GM18498 (cell line): ENCODE data around the gene SLC7A8.
"Not testable (repeated sequence)": the region's sequence is repeated elsewhere in the genome, so short reads cannot be mapped to it uniquely, and the experiment has no call there.

Experiments used
- ATAC-seq: cut with Tn5 transposase; IDR thresholded peaks from one replicate; pipeline ENCODE4 v1.9.1; 2021; ENCODE audit warnings: mild to moderate bottlenecking, moderate library complexity; ENCODE audit not compliant: unreplicated experiment

SLC7A8 gene

DNA sequence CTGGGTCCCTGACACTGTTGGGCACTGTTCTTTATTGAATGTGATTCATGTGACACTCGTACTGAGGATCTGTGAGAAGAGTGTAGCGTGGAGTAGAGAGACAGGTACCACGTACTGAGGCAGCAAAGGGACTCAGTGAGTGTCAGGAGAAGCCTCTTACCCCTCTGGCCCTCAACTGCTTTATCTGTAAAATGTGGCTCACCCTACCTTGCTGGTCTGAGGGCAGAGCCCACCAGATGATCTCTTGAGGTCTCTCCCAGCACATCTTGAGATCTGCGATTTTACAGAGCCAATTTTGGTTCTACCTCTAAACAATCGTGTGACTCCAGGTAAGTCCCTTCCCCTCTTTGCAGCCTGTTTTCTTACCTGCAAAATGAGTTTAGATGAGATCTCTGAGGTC lies 67.5 kb downstream of the SLC7A8 start:
- ATAC-seq = no peak

DNA sequence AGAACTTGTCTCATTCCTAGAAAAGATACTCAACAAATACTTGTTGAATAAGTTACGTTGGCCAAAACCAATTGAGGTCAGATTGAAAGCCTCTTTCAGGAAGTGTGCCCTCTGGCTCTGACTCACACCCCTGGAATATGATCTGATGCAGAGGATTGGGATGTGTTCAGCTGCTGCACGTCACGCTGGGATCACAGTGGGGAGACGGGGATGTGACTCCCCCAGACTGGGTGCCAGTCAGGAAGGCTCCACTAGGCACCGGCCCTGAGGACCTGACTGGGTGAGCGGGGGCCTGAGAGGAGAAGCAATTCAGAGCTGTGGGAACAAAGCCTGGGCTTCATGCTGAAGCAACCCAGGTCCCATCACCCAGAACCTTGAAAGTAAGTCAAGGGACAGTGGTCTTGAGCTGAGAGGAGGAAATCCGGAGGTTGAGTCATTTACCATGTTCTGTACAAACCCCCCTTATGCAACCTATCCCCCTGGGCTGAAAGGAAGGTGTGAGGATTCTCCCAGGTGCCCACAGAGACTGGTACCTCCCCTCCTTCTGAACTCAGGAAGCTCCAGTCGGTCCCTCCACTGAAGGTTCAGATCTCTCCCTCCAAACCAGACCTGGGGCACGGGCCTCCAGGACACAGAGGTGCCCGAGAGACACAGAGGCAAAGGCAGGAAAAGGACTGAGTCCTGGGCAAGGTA lies 68.3 kb downstream of the SLC7A8 start:
- no peak for ATAC-seq

DNA sequence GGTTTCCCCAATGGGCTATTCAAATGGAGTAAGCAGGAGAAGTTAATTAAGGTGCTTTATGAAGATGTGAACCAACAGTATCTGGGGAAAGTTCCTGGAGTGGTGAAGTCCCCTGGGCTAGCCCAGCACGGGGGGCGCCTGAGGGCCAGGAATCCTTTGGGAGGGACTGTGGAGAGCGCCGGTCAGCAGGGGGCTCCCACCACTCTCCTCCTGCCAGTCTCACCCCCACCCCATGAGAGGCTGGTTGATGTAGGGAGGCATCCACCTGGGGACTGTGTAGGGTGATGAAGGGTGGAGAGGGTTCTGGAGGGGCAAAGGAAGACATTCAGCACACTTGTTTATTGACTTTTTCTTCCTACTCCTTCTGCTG lies 68.8 kb downstream of the SLC7A8 start:
- no peak for ATAC-seq

DNA sequence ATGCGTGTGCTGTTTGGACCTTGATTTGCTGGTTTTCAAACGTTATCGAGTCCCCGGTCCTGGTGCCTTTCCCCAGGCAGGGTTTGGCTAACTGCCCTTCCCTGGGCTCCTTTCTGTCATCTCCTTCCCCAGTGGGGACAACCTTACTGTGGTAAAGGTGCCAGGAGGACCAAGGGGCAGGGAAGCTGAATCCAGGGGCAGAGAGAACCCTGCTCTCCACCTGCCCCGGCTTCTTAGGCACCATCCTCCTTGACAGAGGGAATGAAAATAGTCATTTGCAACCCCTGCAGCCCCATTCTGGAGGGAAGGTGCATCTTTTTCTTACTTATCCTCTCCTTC lies 69.4 kb downstream of the SLC7A8 start:
- no peak for ATAC-seq

DNA sequence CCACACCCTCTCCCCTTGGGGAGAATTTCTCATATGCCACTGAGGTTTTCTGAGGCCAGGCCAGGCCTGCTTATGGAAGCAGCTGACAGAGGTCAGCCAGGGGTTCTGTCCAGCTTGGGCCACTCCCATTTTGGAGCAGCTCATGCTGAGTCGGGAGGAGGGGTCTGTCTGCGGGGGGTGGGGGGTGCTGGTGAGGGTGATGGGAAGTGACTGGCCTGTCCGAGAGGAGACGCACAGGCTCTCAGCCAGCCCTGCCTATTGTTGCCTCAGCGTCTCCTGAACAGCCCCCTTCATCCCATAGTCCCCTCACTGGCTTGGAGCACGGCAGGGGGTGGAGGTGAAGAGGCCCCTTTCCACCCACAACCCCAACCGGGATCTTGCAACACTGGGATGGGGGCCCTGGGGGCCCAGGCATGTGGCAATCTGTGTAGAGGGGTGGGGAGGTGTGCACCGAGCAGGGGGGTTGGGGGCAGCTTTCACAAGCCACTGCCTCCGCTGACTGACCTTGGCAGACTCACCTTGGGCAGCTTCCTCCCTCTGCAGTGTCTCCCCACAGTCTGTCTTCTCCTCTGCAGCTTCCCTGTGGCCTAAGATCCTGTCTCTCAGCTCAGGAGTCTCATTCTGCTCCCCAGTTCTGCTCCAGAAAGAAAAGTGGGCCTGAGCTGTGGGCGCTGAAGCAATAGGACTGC lies 69.9 kb downstream of the SLC7A8 start:
- ATAC-seq = no peak

DNA sequence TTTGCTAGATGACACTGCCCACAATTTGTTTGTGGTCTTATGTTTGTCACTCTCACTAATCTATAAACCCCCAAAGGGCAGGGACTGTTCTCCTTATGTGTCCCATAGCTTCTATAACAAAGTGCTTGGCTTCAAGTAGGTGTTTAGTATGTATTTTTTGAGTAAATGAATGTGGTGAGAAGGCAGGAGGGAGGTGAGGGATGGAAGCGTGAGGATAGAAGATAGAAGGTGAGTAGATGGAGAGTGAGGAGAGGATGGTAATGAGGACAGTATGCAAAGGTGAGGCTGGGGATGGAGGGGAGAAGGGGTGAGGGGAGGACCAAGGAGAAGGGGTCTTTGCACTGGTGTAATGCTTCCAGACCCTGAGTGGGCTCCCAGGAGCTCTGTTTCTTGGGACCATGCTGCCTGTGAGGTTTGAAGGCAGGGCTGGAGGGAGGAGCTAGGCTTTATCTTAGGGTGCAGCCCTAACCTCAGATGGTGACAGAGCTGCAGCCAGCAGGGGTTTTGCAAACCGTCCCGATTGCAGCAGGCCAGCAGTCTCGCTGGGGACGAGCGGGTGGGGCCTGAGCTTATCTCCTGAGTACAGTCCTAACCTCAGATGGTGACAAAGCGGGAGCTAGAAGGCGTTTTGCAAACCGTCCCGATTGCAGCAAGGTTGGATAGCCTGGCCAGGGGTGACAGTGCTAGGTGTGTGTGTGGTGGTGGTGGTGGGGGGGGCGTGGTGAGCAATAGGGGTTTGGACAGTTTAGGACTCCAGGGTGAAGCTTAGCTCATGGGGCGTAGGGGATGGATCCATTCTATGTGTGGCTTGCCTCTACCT lies 70.9 kb downstream of the SLC7A8 start:
- ATAC-seq = no peak

DNA sequence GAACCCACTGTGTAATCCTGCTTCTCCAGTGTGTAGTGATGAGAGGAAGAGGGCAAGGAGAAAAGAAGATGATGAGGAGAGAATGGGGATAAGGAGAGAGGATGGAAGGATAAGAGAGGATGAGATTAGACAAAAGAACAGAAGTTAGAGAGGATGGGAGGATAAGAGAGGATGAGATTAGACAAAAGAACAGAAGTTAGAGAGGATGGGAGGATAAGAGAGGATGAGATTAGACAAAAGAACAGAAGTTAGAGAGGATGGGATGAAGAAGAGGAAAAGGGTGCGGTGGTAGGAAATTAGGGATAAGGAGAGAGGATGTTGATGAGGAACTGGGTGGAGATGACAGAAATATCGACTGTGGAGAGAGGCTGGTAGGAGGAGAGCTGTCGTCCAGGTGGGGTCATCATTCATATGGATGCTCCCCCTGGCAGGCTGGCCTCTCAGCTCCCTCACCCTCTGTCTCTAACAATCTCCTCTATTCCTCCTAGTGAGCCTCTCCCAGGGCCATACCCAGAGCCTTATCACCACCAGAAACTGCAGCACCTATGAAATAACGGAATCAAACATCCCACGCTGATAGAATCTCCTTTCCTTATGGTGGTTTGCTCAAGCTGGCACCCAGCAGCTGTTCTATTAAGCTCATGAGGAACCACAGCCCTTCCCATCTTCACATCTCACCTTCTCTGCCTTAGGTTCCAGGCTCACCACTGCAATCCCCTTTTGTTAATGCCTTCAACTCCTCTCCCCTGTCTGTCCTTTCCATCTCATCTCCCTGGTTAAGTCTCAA lies 72.7 kb downstream of the SLC7A8 start:
- no peak for ATAC-seq

DNA sequence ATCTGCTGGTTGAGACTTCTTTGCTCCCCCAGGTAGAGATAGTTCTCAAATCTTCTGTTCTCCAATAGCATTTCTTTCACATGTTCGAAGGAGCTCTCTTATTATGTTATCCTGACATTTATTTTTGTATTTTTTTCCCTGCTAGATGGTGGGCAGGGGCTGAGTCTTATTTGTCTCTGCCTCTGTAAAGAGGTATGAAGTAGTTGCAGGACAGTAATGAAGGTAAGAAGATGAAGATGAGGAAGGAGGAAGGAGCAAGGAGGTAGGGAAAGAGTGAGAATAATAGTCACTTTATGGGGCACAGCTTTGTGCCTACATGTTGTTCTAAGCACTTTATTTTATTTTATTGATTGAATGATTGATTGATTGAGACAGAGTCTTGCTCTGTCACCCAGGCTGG lies 73.7 kb downstream of the SLC7A8 start:
- ATAC-seq = no peak

DNA sequence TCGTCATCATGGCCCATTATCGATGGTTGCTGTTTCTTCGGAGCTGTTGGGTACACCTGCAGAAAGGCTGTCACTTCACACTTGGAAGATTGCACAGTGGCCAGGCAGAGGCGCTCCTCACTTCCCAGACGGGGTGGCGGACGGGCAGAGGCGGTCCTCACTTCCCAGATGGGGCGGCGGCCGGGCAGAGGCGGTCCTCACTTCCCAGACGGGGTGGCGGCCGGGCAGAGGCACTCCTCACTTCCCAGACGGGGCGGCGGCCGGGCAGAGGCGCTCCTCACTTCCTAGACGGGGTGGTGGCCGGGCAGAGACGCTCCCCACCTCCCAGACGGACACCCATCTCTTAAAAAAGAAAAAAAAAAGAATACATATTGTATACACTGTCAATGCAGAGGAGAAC lies 75.3 kb downstream of the SLC7A8 start:
- not testable (repeated sequence) for ATAC-seq

DNA sequence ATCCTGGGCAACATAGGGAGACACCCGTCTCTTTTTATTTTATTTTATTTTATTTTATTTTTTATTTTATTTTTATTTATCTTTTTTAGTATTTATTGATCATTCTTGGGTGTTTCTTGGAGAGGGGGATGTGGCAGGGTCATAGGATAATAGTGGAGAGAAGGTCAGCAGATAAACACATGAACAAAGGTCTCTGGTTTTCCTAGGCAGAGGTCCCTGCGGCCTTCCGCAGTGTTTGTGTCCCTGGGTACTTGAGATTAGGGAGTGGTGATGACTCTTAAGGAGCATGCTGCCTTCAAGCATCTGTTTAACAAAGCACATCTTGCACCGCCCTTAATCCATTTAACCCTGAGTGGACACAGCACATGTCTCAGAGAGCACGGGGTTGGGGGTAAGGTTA lies 75.8 kb downstream of the SLC7A8 start:
- ATAC-seq = not testable (repeated sequence)

DNA sequence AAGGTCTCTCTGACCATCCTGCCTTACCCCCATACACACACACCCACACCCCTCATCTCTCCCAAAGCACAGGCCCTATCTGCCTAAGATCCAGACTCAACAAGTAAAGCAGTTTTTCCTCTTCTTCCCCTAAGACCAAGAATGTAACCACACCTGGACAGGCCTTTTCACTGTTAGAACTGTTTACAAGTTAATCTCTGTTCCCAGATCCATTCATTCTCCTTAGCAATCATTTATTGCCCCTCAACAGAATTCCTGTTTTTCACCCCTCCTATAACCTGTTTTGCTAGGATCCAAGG lies 76.8 kb downstream of the SLC7A8 start:
- no peak for ATAC-seq

DNA sequence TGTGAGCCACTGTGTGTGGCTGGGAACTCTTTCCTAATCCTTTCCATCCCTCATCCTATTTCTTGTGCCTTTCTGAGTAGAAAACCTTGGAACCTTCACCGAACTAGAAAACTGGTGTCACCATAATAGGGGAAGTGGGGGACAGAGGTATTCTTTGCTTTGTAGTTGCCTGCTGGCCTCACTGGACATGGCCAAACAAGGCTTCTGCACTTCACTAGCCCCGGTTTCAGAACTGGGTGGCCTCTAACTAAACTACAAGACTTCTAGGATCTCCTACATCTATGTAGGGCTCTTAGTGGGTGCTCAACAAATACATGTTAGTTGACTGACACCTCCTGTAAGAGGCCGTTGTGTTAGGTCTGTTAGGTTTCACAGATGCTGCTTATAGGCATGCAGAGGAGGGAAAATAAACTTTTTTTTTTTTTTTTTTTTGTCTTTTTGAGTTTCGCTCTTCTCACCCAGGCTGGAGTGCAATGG lies 78.1 kb downstream of the SLC7A8 start:
- no peak for ATAC-seq

DNA sequence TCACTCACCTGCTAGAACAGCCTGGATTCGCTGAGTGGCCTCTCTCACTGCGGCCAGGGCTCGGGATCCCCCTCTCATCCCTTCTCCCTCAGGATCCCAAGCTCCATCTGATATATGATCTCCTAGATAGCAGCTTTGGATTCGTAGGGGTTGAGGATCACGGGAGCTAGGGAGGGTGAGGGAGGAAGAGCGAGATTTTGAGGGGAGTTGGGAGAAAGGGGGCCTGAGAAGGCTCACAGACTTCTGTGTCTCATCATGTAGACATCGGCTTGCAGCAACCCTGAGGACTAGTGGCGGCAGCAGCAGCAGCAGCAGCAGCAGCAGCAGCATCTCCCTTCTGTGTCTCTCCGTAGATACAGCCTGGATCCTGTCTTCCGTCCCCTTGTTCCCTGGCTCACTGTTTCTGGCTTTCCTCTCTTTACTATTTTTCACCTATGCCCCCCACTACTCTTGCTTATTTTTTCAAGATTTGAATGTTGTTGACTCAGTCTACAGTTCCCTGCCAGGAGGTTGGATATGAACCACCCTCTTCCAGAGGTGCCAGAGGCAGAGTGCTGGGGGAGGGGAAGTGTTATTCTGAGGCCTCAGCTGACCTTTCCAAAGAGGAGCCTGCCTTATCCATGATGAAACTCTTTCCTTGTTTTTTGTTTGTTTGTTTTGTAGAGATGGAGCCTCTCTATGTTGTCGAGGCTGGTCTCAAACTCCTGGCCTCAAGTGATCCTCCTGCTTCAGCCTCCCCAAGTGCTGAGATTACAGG lies 78.7 kb downstream of the SLC7A8 start, which contains the start of gene CIROP:
Gene CIROP (minus strand): TSS at position 399 of the 757 bp plus-strand sequence. CDS start 69 bp downstream, at position 330.
- ATAC-seq = no peak

DNA sequence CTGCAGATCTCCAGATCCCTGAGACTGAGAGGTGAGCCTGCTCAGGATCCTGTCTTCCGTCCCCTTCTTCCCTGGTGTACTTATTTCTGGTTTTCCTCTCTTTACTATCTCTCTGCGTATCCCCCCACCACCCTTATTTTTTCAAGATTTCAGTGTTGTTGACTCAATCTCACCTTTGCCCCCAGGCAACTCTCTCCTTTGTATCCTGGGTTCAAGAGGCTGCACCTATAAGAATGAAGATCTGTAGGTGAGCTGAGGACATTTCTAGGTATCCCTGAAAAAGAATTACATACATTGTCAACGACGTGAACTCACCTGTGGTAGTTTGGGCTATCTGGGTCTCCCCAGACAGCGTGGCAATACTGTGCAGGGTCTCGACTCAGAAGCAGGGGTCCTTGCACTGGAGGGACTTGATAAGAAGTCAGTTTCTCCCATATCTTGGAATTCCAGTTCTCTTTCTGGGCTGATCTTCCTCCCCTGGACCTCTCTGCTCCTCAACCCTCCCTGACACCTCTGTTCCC lies 79.3 kb downstream of the SLC7A8 start:
- no peak for ATAC-seq

DNA sequence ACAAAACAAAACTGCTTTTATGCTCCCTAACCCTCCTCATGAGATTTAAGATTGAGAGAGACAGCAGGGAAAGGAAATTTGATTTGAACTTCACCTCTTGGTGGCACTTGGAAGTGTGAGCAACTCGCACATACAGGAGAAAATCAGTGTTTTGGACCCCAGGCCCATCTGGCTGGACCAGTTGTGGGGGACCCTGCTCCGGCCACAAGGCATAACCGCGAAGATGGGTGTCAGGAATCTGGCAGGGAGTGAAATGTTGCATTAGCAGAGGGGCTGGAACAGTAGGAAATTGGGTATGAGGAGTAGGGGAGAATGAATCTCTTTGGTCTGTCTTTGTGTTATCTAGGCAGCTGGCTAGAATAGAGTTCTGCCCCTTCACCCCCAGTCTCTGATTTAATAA lies 79.9 kb downstream of the SLC7A8 start:
- no peak for ATAC-seq

DNA sequence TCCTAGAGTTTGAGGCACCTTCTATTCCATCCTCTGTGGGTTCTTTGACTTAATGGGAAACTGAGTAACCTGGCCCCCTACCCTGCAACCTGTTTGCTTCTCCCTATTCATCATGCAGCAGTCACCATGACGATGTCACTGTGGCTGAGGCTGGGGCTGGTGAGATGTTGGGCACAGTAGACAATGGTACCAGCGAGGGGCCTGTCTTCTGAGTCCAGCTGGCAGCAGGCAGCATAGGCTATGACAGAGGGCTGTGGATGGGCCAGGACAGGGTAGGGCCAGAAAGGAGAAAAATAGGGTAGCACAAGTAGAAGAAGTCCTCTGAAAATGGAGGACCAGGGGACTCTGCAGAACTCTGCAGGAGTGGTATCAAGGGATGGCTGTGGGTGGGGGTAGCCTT lies 80.7 kb downstream of the SLC7A8 start:
- no peak for ATAC-seq

DNA sequence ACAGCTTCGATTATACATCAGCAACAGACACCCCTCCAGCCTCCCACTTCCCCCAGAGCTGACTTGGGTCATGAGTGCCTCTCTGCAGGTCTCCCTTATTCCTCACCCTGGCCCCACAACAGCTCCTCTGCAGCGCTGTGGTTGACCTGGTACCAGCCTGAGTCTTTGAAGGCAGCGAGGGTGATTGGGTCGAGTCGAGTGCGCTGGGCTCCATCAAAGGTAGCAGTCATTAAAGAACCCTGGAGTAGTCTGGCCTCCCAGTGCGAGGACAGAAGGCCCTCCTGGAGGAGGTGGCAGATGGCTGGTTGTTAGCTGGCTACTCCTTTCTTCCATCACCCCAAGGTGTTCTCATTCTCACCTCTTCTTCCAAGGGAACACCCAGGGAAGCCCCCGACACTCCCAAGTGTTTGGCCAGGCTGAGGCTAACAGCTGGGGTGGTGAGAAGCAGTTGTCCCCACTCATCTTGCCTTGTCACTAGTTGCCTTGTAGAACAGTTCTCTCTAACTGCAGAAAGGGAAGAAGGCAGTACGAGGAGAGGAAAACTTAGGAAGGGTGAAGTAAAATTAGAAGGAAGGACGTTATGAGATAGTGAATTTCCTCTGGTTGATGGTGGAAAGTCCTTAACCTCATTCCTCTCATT lies 81.4 kb downstream of the SLC7A8 start:
- ATAC-seq = no peak

DNA sequence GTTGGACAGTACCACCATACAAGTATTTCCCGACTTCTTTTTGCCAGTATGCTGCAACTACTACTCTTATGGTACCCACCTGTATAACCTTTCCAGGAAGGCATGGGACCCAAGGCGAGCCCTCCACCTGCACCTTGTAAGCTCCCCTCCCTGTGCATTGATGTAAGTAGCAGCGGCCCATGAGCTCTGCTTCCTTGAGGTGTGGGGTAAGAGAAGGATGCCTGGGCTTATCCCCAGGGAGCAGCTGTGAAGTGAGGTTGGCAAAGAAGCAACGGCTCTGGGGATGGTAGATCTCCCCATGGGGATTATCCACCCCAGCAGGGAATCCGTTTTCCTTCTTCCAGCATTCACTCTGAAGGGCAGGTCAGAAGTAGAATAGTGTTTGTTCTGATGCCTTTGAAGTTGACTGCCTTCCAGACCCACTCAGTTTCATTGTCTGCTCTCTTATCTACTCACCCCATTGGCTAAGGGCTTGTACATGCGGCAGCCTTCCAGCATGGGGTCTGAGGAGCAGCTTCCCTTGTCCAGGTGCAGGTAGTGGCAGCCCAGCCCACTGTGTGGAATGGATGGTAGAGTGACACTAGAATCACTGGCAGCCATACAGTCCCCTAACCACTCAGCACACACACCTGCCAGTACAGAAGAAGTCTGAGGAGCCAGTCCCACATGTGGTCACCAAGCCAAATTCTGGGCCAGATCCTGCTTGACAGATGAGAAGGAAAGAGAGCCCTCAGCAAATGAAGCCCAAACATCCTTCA lies 82.1 kb downstream of the SLC7A8 start:
- ATAC-seq = no peak

DNA sequence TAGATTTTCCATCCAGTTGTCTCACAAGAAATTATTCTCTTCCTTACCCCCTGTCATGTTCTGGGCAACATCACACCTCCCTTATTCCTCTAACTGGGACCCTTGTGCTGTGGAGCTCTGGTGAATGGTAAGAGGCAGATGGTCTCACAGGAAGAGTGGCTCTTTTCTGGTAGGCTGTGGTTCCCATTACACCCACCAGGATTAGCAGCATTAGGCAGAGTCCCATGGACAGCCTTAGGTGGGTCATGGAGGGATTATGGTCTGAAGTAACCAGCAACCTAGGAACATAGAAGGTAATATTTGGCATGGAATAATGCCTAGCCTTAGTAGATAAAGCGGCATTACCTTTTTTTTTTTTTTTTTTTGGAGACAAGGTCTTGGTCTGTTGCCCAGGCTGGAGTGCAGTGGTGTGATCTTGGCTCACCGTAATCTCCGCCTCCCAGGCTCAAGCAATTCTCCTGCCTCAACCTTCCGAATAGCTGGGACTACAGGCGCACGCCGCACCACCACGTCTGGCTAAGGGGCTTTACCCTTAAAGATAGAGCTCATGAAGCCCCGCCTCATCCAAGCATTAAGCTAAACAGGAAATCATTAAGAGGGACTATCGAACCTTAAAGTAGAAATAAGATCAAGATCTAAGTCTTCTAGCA lies 84.1 kb downstream of the SLC7A8 start:
- ATAC-seq = no peak
